SU-DHL-6 (cell line): ENCODE data around the gene NTRK1.

Experiments
- CTCF ChIP-seq: fragments of 200-600 bp; sonication (generic); IDR thresholded peaks from one replicate; pipeline ENCODE4 v1.5.1; 2017; ENCODE audit warnings: antibody characterized with exemption, mild to moderate bottlenecking, low read length, moderate library complexity; ENCODE audit not compliant: insufficient read depth, poor library complexity, severe bottlenecking
- EZH2phosphoT487 ChIP-seq: fragments of 200-600 bp; sonication (generic), shearing (Covaris generic); conservative IDR thresholded peaks from 2 replicates; pipeline ENCODE4 v1.6.1; 2018; ENCODE audit warnings: mild to moderate bottlenecking, antibody characterized with exemption, low read length, moderate library complexity, mixed read lengths

DNA sequence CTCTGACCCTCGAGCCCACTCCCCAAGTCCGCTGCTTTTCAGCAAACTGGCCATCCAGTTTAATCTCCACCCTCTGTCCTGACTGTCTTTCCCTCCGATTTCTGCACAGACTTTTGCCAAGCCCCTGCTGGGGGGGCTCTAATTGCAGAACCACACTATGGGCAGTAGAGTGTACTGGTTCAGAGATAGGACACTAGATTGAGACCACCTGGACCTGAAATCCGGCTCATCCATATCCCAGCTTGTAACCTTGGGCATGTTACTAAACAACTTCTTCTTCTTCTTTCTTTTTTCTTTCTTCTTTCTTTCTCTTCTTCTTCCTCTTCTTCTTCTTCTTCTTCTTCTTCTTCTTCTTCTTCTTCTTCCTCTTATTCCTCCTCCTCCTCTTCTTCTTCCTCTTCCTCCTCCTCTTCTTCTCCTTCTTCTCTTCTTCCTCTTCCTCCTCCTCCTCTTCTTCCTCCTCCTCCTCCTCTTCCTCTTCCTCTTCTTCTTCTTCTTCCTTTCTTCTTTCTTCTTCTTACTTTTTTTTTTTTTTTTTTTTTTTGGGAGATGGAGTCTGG, 67.5 kb downstream of the NTRK1 start:
- TF ChIP-seq CTCF: no peak
- TF ChIP-seq EZH2phosphoT487: no peak
